ENCODE measurements around the gene TLCD5. TPM values are rescaled to one million over a fixed set of nuclear protein-coding genes. Genes with fewer than 3 reads are reported as not detected.

Gene TLCD5
- total RNA-seq, 2 experiments from 2014 or later, result 0.36 to 0.83 TPM

GRCh38 chr11:120305286-120305685 lies 19.8 kb upstream of the TLCD5 start:
- Mint-ChIP-seq H3K27me3 (peaks cover 8% of the 10 kb centered on the region), H3K27ac (no peak overlapping the region), H3K9me3 (no peaks in the 10 kb centered on the region), H3K4me1 (ENCODE audit: low read depth) (no peaks in the 10 kb centered on the region), H3K36me3 (ENCODE audit: low read depth) (no peaks in the 10 kb centered on the region), H3K4me3 (no peak overlapping the region)
- intact Hi-C loops (cut with micrococcal nuclease), result no loop called here
- CTCF ChIA-PET, result interaction anchor here (3.2 to 14.6 kb wide), 3 partner anchors 9 to 134 kb away, joined by 27 to 437 read pairs (median 92); partner anchors contain the start of gene POU2F3
- DNase-seq (no peak), ATAC-seq (no peak)
- TF ChIP-seq, protein P1, sequence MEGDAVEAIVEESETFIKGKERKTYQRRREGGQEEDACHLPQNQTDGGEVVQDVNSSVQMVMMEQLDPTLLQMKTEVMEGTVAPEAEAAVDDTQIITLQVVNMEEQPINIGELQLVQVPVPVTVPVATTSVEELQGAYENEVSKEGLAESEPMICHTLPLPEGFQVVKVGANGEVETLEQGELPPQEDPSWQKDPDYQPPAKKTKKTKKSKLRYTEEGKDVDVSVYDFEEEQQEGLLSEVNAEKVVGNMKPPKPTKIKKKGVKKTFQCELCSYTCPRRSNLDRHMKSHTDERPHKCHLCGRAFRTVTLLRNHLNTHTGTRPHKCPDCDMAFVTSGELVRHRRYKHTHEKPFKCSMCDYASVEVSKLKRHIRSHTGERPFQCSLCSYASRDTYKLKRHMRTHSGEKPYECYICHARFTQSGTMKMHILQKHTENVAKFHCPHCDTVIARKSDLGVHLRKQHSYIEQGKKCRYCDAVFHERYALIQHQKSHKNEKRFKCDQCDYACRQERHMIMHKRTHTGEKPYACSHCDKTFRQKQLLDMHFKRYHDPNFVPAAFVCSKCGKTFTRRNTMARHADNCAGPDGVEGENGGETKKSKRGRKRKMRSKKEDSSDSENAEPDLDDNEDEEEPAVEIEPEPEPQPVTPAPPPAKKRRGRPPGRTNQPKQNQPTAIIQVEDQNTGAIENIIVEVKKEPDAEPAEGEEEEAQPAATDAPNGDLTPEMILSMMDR (IDR thresholded peaks at IDR 0.05), result no peak
- POLR2A ChIA-PET, result interaction anchor here (0.8 kb wide), 1 partner anchor 112 kb away, joined by 4 read pairs; no protein-coding TSS in a partner anchor

GRCh38 chr11:120306519-120307242 lies 18.4 kb upstream of the TLCD5 start:
- no peaks in the 10 kb centered on the region for H3K9me3 Mint-ChIP-seq
- H3K27ac Mint-ChIP-seq, result no peak overlapping the region
- peaks cover 8% of the 10 kb centered on the region for H3K27me3 Mint-ChIP-seq
- POLR2A ChIA-PET, result no interaction called here
- DNase-seq, result no peak
- ATAC-seq, result no peak
- intact Hi-C loops (cut with micrococcal nuclease), result no loop called here
- no peak overlapping the region for H3K4me3 Mint-ChIP-seq
- TF ChIP-seq, protein P1 (IDR thresholded peaks at IDR 0.05), result no peak
- no peaks in the 10 kb centered on the region for H3K36me3 Mint-ChIP-seq (ENCODE audit: low read depth)
- no peaks in the 10 kb centered on the region for H3K4me1 Mint-ChIP-seq (ENCODE audit: low read depth)
- CTCF ChIA-PET, result interaction anchor here (14.6 kb wide), 1 partner anchor 75 kb away, joined by 437 read pairs; the partner anchor contains the start of gene POU2F3

DNA sequence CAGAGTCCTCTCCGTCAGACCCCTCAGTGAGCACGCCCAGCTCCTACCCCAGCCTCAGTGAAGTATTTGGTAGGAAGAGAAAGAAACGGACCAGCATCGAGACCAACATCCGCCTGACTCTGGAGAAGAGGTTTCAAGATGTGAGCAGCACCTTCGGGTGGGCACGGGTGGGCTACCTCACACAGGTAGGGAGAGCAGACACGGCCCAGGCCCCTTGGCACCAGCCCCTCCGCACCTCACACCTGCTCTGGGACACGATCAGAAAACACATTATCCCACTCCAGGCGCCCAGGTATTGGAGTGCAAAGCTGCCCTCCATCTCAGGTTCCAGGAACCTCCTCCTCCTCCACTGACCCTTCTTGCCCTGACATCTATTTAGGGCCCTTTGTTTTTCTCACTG lies 17.6 kb upstream of the TLCD5 start:
- Mint-ChIP-seq H3K27me3 (peaks cover 5% of the 10 kb centered on the region), H3K4me1 (ENCODE audit: low read depth) (no peaks in the 10 kb centered on the region), H3K27ac (no peak overlapping the region), H3K36me3 (ENCODE audit: low read depth) (no peaks in the 10 kb centered on the region), H3K4me3 (no peak overlapping the region), H3K9me3 (no peaks in the 10 kb centered on the region)
- ATAC-seq (no peak), DNase-seq (no peak)
- intact Hi-C loops (cut with micrococcal nuclease), result no loop called here
- ChIA-PET POLR2A (no interaction called here), CTCF (interaction anchor here (14.6 kb wide), 1 partner anchor 75 kb away, joined by 437 read pairs; the partner anchor contains the start of gene POU2F3)
- TF ChIP-seq, protein P1 (IDR thresholded peaks at IDR 0.05), result no peak

- Mint-ChIP-seq H3K27me3 (peaks cover 9% of the 10 kb centered on the region), H3K27ac (no peak overlapping the region), H3K4me1 (ENCODE audit: low read depth) (no peaks in the 10 kb centered on the region), H3K4me3 (no peak overlapping the region), H3K9me3 (no peaks in the 10 kb centered on the region), H3K36me3 (ENCODE audit: low read depth) (no peaks in the 10 kb centered on the region)
- intact Hi-C loops (cut with micrococcal nuclease), result no loop called here
- ChIA-PET CTCF (no interaction called here), POLR2A (no interaction called here)
- no peak for DNase-seq
- TF ChIP-seq, protein P1 (IDR thresholded peaks at IDR 0.05), result no peak
- no peak for ATAC-seq
These were observed 17.0 kb upstream of the TLCD5 start for GRCh38 chr11:120308081-120308480.

GRCh38 chr11:120310870-120311269 lies 14.2 kb upstream of the TLCD5 start:
- Mint-ChIP-seq H3K4me1 (ENCODE audit: low read depth) (no peaks in the 10 kb centered on the region), H3K9me3 (no peaks in the 10 kb centered on the region), H3K27ac (no peak overlapping the region), H3K4me3 (no peak overlapping the region), H3K27me3 (peaks cover 6% of the 10 kb centered on the region), H3K36me3 (ENCODE audit: low read depth) (no peaks in the 10 kb centered on the region)
- no peak for ATAC-seq
- intact Hi-C loops (cut with micrococcal nuclease), result no loop called here
- POLR2A ChIA-PET, result no interaction called here
- no peak for DNase-seq
- CTCF ChIA-PET, result interaction anchor here (0.9 to 1.4 kb wide), 2 partner anchors 8 to 23 kb away, joined by 3 to 5 read pairs; no protein-coding TSS in a partner anchor
- TF ChIP-seq, protein P1 (IDR thresholded peaks at IDR 0.05), result no peak

Data from activated CD8-positive, alpha-beta T cell treated with anti-CD3 and anti-CD28 coated beads for 36 hours (primary cell).